ENCODE measurements around the gene SDC1. TPM values are rescaled to one million over a fixed set of nuclear protein-coding genes. Genes with fewer than 3 reads are reported as not detected.

SDC1 gene
- total and polyA plus RNA-seq, 2 of the 8 experiments (the other 6 are each of a cell fraction or from before 2014, with no cell fraction given) = 45.3 to 73.3 TPM

GRCh38 chr2:20198001-20198400 lies 26.9 kb downstream of the SDC1 start:
- H3K23ac ChIP-seq (ENCODE audit: insufficient read length) = no peak overlapping the region
- no peak overlapping the region for H2BK5ac ChIP-seq (ENCODE audit: low read depth, low read length)
- no peak overlapping the region for H4K8ac ChIP-seq (ENCODE audit: extremely low read depth, insufficient read depth, low read length)
- H3K27me3 ChIP-seq (replicated peaks in 1 of 4; ENCODE audit: control insufficient read depth in 3 of 4, extremely low read depth in 1 of 4, insufficient read depth in 3 of 4, low read length in 3 of 4) = no peaks in the 10 kb centered on the region
- H3K4me1 ChIP-seq (replicated peaks in 1 of 4; ENCODE audit: control insufficient read depth in 3 of 4, insufficient read depth in 4 of 4, low read length in 3 of 4) = peaks cover 0 to 5% (median 0%) of the 10 kb centered on the region in 4 experiments; a peak in 1 of 7 replicates
- H2BK15ac ChIP-seq (ENCODE audit: low read length) = peak overlapping the region; percentile 61; the same call in 1 of the 2 replicates
- no peak overlapping the region for H2BK12ac ChIP-seq (ENCODE audit: low read depth, low read length)
- H3K56ac ChIP-seq (replicated peaks; ENCODE audit: insufficient read length, low read depth, low read length) = no peak overlapping the region
- H4K91ac ChIP-seq (replicated peaks; ENCODE audit: insufficient read length, low read length) = no peak overlapping the region
- ChIA-PET CTCF (ENCODE audit: partially characterized antibody) (interaction anchor here (0.9 to 2.8 kb wide), 7 partner anchors 12 to 420 kb away, joined by 3 to 14 read pairs (median 4); no protein-coding TSS in a partner anchor), POLR2A (ENCODE audit: partially characterized antibody) (interaction anchor here (0.6 to 1.8 kb wide), 4 partner anchors 9 to 129 kb away, joined by 3 to 4 read pairs (median 3); no protein-coding TSS in a partner anchor)
- H3K4me3 ChIP-seq (ENCODE audit: extremely low read depth in 1 of 4, insufficient read depth in 2 of 4, low read depth in 3 of 4, low read length in 4 of 4) = no peak overlapping the region
- 93% methylated on average over 9 of the region's 9 CpGs; no CpG with 5 or more reads in 1 of the 2 experiments for WGBS, 2 experiments (ENCODE audit: extremely low coverage in 1 of 2, insufficient coverage in 1 of 2, insufficient read length in 1 of 2, insufficient replicate concordance in 2 of 2, low coverage in 1 of 2, low lambda C conversion rate in 2 of 2, missing lambda C conversion rate in 1 of 2)
- peaks cover 0 to 4% of the 10 kb centered on the region in 2 experiments for H4K20me1 ChIP-seq (replicated peaks in 1 of 2; ENCODE audit: control insufficient read depth in 1 of 2, insufficient read depth in 2 of 2, low read length in 2 of 2)
- H3K23me2 ChIP-seq (ENCODE audit: low read depth, low read length) = no peaks in the 10 kb centered on the region
- H4K5ac ChIP-seq (ENCODE audit: insufficient read length, low read depth, low read length) = no peak overlapping the region
- no peak overlapping the region for H3K9ac ChIP-seq (replicated peaks in 1 of 4; ENCODE audit: extremely low read depth in 1 of 4, low read depth in 3 of 4, low read length in 3 of 4)
- H3K79me1 ChIP-seq (ENCODE audit: low read depth, low read length) = no peaks in the 10 kb centered on the region
- no peak for TF ChIP-seq SIN3A (conservative IDR thresholded peaks at IDR 0.05 in 1 of 2, IDR thresholded peaks at IDR 0.05 in 1 of 2; ENCODE audit: low read depth in 1 of 2, low read length in 2 of 2)
- H2AK5ac ChIP-seq (ENCODE audit: low read depth, low read length) = no peak overlapping the region
- H3K4me2 ChIP-seq (ENCODE audit: insufficient read depth in 1 of 2, low read depth in 2 of 2, low read length in 2 of 2) = no peak overlapping the region
- no peaks in the 10 kb centered on the region for H3K79me2 ChIP-seq (ENCODE audit: control insufficient read depth in 1 of 2, insufficient read depth in 2 of 2, low read length in 2 of 2)
- H2AFZ ChIP-seq (ENCODE audit: low read length) = no peak overlapping the region
- H2BK120ac ChIP-seq (replicated peaks; ENCODE audit: low read depth, low read length) = no peak overlapping the region
- no peak for DNase-seq (ENCODE audit: low read depth in 1 of 2, low spot score in 2 of 2)
- H3K4ac ChIP-seq (replicated peaks; ENCODE audit: insufficient read length, low read depth, low read length) = no peak overlapping the region
- FAIRE-seq = no peak
- H3K9me3 ChIP-seq (ENCODE audit: insufficient read depth in 2 of 2, low read depth in 1 of 2, low read length in 1 of 2) = no peaks in the 10 kb centered on the region; a peak in 1 of 4 replicates
- no peak overlapping the region for H3K27ac ChIP-seq (ENCODE audit: low read depth, low read length)
- H3K18ac ChIP-seq (ENCODE audit: extremely low read depth, low read length) = no peak overlapping the region
- no peak overlapping the region for H2BK20ac ChIP-seq (ENCODE audit: low read length)
- no peak overlapping the region for H3K14ac ChIP-seq (ENCODE audit: insufficient read length)
- H3K36me3 ChIP-seq (ENCODE audit: control insufficient read depth in 2 of 4, insufficient read depth in 4 of 4, low read length in 3 of 4) = peaks cover 4 to 24% (median 12%) of the 10 kb centered on the region in 4 experiments; a peak in 6 of 8 replicates
